B cell (primary cell): ENCODE measurements around the gene KCNJ1. TPM values are rescaled to one million over a fixed set of nuclear protein-coding genes. Genes with fewer than 3 reads are reported as not detected.

Experiments used
- ATAC-seq: fragments of 200-7000 bp; cut with Tn5 transposase; one replicate; pipeline ENCODE4 v1.10.0; 2021; ENCODE audit warnings: low read depth, mild to moderate bottlenecking, moderate number of reproducible peaks, moderate library complexity
- CTCF ChIA-PET: fragments of 350-600 bp; sonication (Branson Sonifier 250); formaldehyde crosslinking; loops from one replicate; lab custom pipeline; 2021; ENCODE audit warnings: antibody characterized with exemption, inconsistent platforms; lab: Charles Lee
- POLR2A ChIA-PET: fragments of 350-600 bp; sonication (Branson Sonifier 250); formaldehyde crosslinking; loops from one replicate; lab custom pipeline; 2021; ENCODE audit warnings: antibody characterized with exemption; lab: Charles Lee
- DNase-seq: peaks from one replicate; pipeline ENCODE4 v3.0.0; 2013
- H2AFZ ChIP-seq: 2 replicates; pipeline ENCODE4 v1.6.1; 2012; ENCODE audit warnings: mild to moderate bottlenecking, low read depth, low read length; ENCODE audit not compliant: insufficient read depth, poor library complexity, severe bottlenecking
- H3K27ac ChIP-seq, 2 donors: 1 replicate in 1 of 2; 2 replicates in 1 of 2; pipeline ENCODE4 v1.5.1; 2012 to 2013; ENCODE audit warnings: low read length in 2 of 2, mild to moderate bottlenecking in 2 of 2, moderate library complexity in 1 of 2
- H3K27me3 ChIP-seq, 4 experiments: fragments of 200-600 bp in 1 of 4; sonication (generic) in 1 of 4; replicated peaks in 1 of 4; 1 replicate in 2 of 4; 2 replicates in 2 of 4; pipeline versions ENCODE4 v1.6.1 to v1.7.0; 2013 to 2016; ENCODE audit warnings: low read length in 3 of 4, mild to moderate bottlenecking in 2 of 4, mixed read lengths in 1 of 4, moderate library complexity in 1 of 4; ENCODE audit not compliant: insufficient read depth in 4 of 4, control insufficient read depth in 3 of 4; ENCODE audit errors: control extremely low read depth in 1 of 4
- H3K36me3 ChIP-seq, 2 experiments: replicated peaks in 1 of 2; 1 replicate in 1 of 2; 2 replicates in 1 of 2; pipeline versions ENCODE4 v1.6.1 to v1.7.1; 2013; ENCODE audit warnings: low read length in 1 of 2; ENCODE audit not compliant: insufficient read depth in 2 of 2, control insufficient read depth in 1 of 2; ENCODE audit errors: control extremely low read depth in 1 of 2, extremely low read depth in 1 of 2
- H3K4me1 ChIP-seq, 2 donors: fragments of 200-600 bp in 1 of 2; sonication (generic) in 1 of 2; 1 replicate in 1 of 2; 2 replicates in 1 of 2; pipeline versions ENCODE4 v1.5.1 to v1.6.1; 2013 to 2017; ENCODE audit warnings: low read length in 2 of 2; ENCODE audit not compliant: control insufficient read depth in 2 of 2, insufficient read depth in 2 of 2
- H3K4me2 ChIP-seq: replicated peaks from 2 replicates; pipeline ENCODE3; 2012; ENCODE audit warnings: mild to moderate bottlenecking, low read depth, low read length; ENCODE audit not compliant: poor library complexity, severe bottlenecking
- H3K4me3 ChIP-seq, 5 experiments: fragments of 200-600 bp in 1 of 5; sonication (generic) in 1 of 5; 1 replicate in 3 of 5; 2 replicates in 2 of 5; pipeline versions ENCODE4 v1.5.1 to v1.7.0; 2011 to 2016; ENCODE audit warnings: low read length in 4 of 5, mild to moderate bottlenecking in 4 of 5, low read depth in 2 of 5, control low read depth in 1 of 5, moderate library complexity in 1 of 5; ENCODE audit not compliant: insufficient read depth in 1 of 5; ENCODE audit errors: control extremely low read depth in 1 of 5, extremely low read depth in 1 of 5
- H3K79me2 ChIP-seq: fragments of 200-600 bp; sonication (generic); one replicate; pipeline ENCODE4 v1.6.0; 2016; ENCODE audit warnings: low read length; ENCODE audit not compliant: control insufficient read depth, insufficient read depth
- H3K9ac ChIP-seq: fragments of 200-600 bp; sonication (generic); 2 replicates; pipeline ENCODE4 v1.6.1; 2017; ENCODE audit warnings: mild to moderate bottlenecking, low read length, moderate library complexity
- H3K9me3 ChIP-seq, 3 donors: one replicate each; pipeline versions ENCODE4 v1.6.1 to v1.7.1; 2013; ENCODE audit warnings: low read length in 2 of 3; ENCODE audit not compliant: control insufficient read depth in 2 of 3, insufficient read depth in 1 of 3; ENCODE audit errors: control extremely low read depth in 1 of 3
- H4K20me1 ChIP-seq: 2 replicates; pipeline ENCODE4 v1.6.0; 2012; ENCODE audit warnings: mild to moderate bottlenecking, low read length; ENCODE audit not compliant: insufficient read depth, control insufficient read depth, poor library complexity, severe bottlenecking
- H3K27ac Mint-ChIP-seq: one replicate; pipeline ENCODE4 v1.8.0; 2021; ENCODE audit warnings: mixed read lengths
- H3K27me3 Mint-ChIP-seq: one replicate; pipeline ENCODE4 v1.8.0; 2021; ENCODE audit warnings: mixed read lengths
- H3K4me1 Mint-ChIP-seq: one replicate; pipeline ENCODE4 v1.8.0; 2021; ENCODE audit warnings: mixed read lengths
- H3K4me3 Mint-ChIP-seq: one replicate; pipeline ENCODE4 v1.8.0; 2021; ENCODE audit warnings: mixed read lengths
- H3K9me3 Mint-ChIP-seq: one replicate; pipeline ENCODE4 v1.8.0; 2022; ENCODE audit warnings: mixed read lengths; ENCODE audit not compliant: insufficient read depth
- EZH2 ChIP-seq: IDR thresholded peaks from 2 replicates; pipeline ENCODE4 v1.6.1; 2012; ENCODE audit warnings: borderline replicate concordance, low read depth, mild to moderate bottlenecking, moderate library complexity, low read length; ENCODE audit not compliant: insufficient read depth, poor library complexity, severe bottlenecking
- WGBS: methylation state at CpG from one replicate; pipeline ENCODE4 v1.1.5; 2013; ENCODE audit warnings: missing lambda C conversion rate; ENCODE audit not compliant: insufficient coverage; 5-methylcytosine and 5-hydroxymethylcytosine counted together
- intact Hi-C: fragments of 100-400 bp; cut with micrococcal nuclease; formaldehyde crosslinking; loops from one replicate; pipeline ENCODE4 v1.10.0; 2022
- polyA plus RNA-seq: library from polyadenylated mRNA; depleted of rRNA; stranded (reverse); fragments of >200 nt; gene quantifications from 2 replicates; pipeline ENCODE4 v1.2.3, GENCODE V29; 2012
- total RNA-seq, 2 donors: library from RNA; stranded (reverse); fragments of 120-200 nt in 1 of 2; gene quantifications; 1 replicate in 1 of 2; 2 replicates in 1 of 2; pipeline versions ENCODE4 v1.2.3 to v1.2.4, GENCODE V29; 2013 to 2022
- TF ChIP-seq, protein P1 (sequence below): fragments of 200-600 bp; IDR thresholded peaks from one replicate; pipeline ENCODE4 v1.8.0; 2022; ENCODE audit warnings: antibody characterized with exemption, mild to moderate bottlenecking

Gene KCNJ1
- total and polyA plus RNA-seq, 2 donors (not counting 1 experiment from before 2014, with no cell fraction given), result not detected

DNA sequence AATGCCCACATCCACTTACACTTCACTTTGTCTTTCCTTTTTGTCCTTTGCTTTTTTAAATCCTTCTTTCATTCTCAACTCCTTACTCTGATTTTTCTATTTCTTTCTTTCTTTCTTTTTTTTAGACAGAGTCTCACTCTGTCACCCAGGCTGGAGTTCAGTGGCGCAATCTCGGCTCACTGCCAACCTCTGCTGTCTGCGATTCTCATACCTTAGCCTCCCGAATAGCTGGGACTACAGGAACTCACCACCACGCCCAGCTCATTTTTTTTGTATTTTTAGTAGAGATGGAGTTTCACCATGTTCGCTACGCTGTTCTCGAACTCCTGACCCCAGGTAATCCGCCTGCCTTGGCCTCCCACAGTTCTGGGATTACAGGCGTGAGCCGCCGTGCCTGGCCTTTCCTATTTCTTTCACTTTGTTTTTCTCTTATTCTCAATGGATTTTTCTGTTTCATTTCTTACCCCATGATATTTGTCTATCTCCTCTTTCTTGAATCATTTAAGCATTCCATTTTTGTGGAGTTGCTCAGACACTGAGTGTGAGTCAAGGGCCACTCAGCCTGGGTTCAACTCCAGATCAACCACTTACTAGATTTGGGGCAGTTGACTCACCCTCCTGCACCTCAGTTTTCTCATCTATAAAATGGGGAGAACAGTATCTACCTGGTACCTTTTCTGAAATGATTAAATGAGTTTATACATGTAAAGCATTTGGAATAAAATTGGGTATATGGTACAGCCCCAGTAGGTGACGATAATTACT is 31.7 kb upstream of the KCNJ1 start:
- CTCF ChIA-PET, result interaction anchor here (0.8 kb wide), 1 partner anchor 13 kb away, joined by 4 read pairs; no protein-coding TSS in a partner anchor
- H3K4me3 Mint-ChIP-seq, result no peak overlapping the region

DNA sequence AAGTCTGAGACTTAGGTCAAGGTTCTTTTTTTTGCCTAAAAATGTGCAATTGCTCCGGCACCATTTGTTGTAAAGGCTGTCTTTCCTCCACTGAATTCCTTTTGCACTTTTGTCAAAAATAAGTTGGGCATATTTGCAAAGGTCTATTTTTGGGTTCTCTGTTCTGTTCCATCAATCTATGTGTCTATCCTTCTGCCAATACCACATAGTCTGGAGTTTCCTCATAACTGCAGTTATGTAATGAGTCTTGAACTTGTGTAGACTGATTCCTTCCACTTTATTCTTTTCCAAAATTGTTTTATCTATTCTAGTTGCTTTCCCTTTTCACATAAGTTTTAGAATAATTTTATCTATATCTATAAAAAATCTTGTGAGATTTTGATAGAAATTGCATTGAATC is 30.7 kb upstream of the KCNJ1 start:
- Histone ChIP-seq H3K9me3 (no peaks in the 10 kb centered on the region), H3K4me3 (no peak overlapping the region), H3K27ac (no peak overlapping the region), H3K4me1 (peaks cover 6 to 8% of the 10 kb centered on the region in 2 donors), H3K9ac (no peak overlapping the region), H3K27me3 (peaks cover 0 to 77% (median 52%) of the 10 kb centered on the region in 4 experiments), H2AFZ (no peak overlapping the region), H3K36me3 (no peaks in the 10 kb centered on the region), H3K4me2 (no peak overlapping the region), H3K79me2 (no peaks in the 10 kb centered on the region), H4K20me1 (no peaks in the 10 kb centered on the region)
- WGBS, result no CpG with 5 or more reads among the region's 1 CpG
- ChIA-PET POLR2A (no interaction called here), CTCF (interaction anchor here (0.8 kb wide), 1 partner anchor 12 kb away, joined by 4 read pairs; no protein-coding TSS in a partner anchor)
- H3K27me3 Mint-ChIP-seq, result peaks cover 72% of the 10 kb centered on the region
- H3K27ac Mint-ChIP-seq, result no peak overlapping the region
- intact Hi-C loops, result no loop called here
- TF ChIP-seq EZH2, result no peak
- TF ChIP-seq, protein P1, sequence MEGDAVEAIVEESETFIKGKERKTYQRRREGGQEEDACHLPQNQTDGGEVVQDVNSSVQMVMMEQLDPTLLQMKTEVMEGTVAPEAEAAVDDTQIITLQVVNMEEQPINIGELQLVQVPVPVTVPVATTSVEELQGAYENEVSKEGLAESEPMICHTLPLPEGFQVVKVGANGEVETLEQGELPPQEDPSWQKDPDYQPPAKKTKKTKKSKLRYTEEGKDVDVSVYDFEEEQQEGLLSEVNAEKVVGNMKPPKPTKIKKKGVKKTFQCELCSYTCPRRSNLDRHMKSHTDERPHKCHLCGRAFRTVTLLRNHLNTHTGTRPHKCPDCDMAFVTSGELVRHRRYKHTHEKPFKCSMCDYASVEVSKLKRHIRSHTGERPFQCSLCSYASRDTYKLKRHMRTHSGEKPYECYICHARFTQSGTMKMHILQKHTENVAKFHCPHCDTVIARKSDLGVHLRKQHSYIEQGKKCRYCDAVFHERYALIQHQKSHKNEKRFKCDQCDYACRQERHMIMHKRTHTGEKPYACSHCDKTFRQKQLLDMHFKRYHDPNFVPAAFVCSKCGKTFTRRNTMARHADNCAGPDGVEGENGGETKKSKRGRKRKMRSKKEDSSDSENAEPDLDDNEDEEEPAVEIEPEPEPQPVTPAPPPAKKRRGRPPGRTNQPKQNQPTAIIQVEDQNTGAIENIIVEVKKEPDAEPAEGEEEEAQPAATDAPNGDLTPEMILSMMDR, result no peak
- no peak for ATAC-seq
- H3K4me1 Mint-ChIP-seq, result peaks cover 12% of the 10 kb centered on the region
- no peak overlapping the region for H3K4me3 Mint-ChIP-seq
- DNase-seq, result no peak
- no peaks in the 10 kb centered on the region for H3K9me3 Mint-ChIP-seq

More for the DNA sequence above, 31.7 kb upstream of the KCNJ1 start:
- WGBS, result 97% methylated on average over 7 of the region's 13 CpGs
- intact Hi-C loops, result no loop called here
- POLR2A ChIA-PET, result no interaction called here
- H3K4me3 ChIP-seq, result no peak overlapping the region
- Mint-ChIP-seq H3K9me3 (no peaks in the 10 kb centered on the region), H3K27me3 (peaks cover 76% of the 10 kb centered on the region), H3K27ac (no peak overlapping the region), H3K4me1 (peaks cover 16% of the 10 kb centered on the region)
- H3K9me3 ChIP-seq, result no peaks in the 10 kb centered on the region
- H2AFZ ChIP-seq, result no peak overlapping the region
- TF ChIP-seq, protein P1, result no peak
- no peak for TF ChIP-seq EZH2
- H3K4me1 ChIP-seq, result peaks cover 8 to 10% of the 10 kb centered on the region in 2 donors
- DNase-seq (no peak), ATAC-seq (no peak)
- H3K9ac ChIP-seq, result no peak overlapping the region
- H3K4me2 ChIP-seq, result no peak overlapping the region
- H3K27me3 ChIP-seq, result peaks cover 0 to 77% (median 53%) of the 10 kb centered on the region in 4 experiments
- H3K27ac ChIP-seq, result no peak overlapping the region
- no peaks in the 10 kb centered on the region for H3K79me2 ChIP-seq
- H3K36me3 ChIP-seq, result no peaks in the 10 kb centered on the region
- no peaks in the 10 kb centered on the region for H4K20me1 ChIP-seq
